NCI-H2196 treated with DMSO at 0.1 percent for 48 hours (cell line): ENCODE measurements around the gene LYRM9.
"Not testable (repeated sequence)": the region's sequence is repeated elsewhere in the genome, so short reads cannot be mapped to it uniquely, and the experiment has no call there.

Source experiments
- DNase-seq: peaks from one replicate; lab custom pipeline; 2025; ENCODE audit not compliant: unreplicated experiment; lab: John Stamatoyannopoulos, UW

Gene LYRM9

GRCh38 chr17:27906623-27907022 lies 13.5 kb upstream of the LYRM9 start:
- DNase-seq = no peak

- no peak for DNase-seq
These were observed 13.0 kb upstream of the LYRM9 start for GRCh38 chr17:27906226-27906580.

GRCh38 chr17:27905447-27906225 lies 12.5 kb upstream of the LYRM9 start:
- no peak for DNase-seq

GRCh38 chr17:27904534-27905446 lies 11.6 kb upstream of the LYRM9 start:
- no peak for DNase-seq

GRCh38 chr17:27904114-27904513 lies 10.9 kb upstream of the LYRM9 start:
- no peak for DNase-seq

GRCh38 chr17:27899525-27899924 lies 6.4 kb upstream of the LYRM9 start:
- DNase-seq = no peak

GRCh38 chr17:27898096-27898495 lies 4.9 kb upstream of the LYRM9 start:
- DNase-seq = no peak

GRCh38 chr17:27896701-27897100 lies 3.5 kb upstream of the LYRM9 start:
- DNase-seq = no peak

GRCh38 chr17:27895940-27896535 lies 2.9 kb upstream of the LYRM9 start:
- DNase-seq = no peak

GRCh38 chr17:27895123-27895895 lies 2.1 kb upstream of the LYRM9 start:
- DNase-seq = no peak

- no peak for DNase-seq
These were observed 807 bp upstream of the LYRM9 start for GRCh38 chr17:27893841-27894503.

- no peak for DNase-seq
These were observed 661 bp downstream of the LYRM9 start for GRCh38 chr17:27892542-27892865.

- no peak for DNase-seq
These were observed 1.3 kb downstream of the LYRM9 start for GRCh38 chr17:27891841-27892240.

- DNase-seq = no peak
These were observed 3.4 kb downstream of the LYRM9 start for GRCh38 chr17:27889711-27890251.

- no peak for DNase-seq
These were observed 4.2 kb downstream of the LYRM9 start for GRCh38 chr17:27888945-27889344.

- DNase-seq = no peak
These were observed 5.1 kb downstream of the LYRM9 start for GRCh38 chr17:27888067-27888466.

GRCh38 chr17:27886348-27886906 lies 6.7 kb downstream of the LYRM9 start:
- not testable (repeated sequence) for DNase-seq

GRCh38 chr17:27882162-27882840 lies 10.9 kb downstream of the LYRM9 start:
- DNase-seq = no peak

- peak; percentile 12 for DNase-seq
These were observed 13.1 kb downstream of the LYRM9 start for GRCh38 chr17:27879987-27880608.
